Measurements from ENCODE around the gene RAB26. TPM values are rescaled to one million over a fixed set of nuclear protein-coding genes. Genes with fewer than 3 reads are reported as not detected.
A peak's percentile ranks its signal among the peaks of the same experiment; 100 is the strongest.

RAB26 gene
- total and polyA plus RNA-seq, 2 of the 13 experiments (the other 11 are each of a cell fraction or from before 2014, with no cell fraction given), result 0.86 to 3.6 TPM

GRCh38 chr16:2197765-2198164 lies 49.3 kb downstream of the RAB26 start:
- H3K9me3 ChIP-seq (ENCODE audit: low read length), result no peaks in the 10 kb centered on the region
- ChIA-PET POLR2A (interaction anchor here (1.8 kb wide), 1 partner anchor 54 kb away, joined by 5 read pairs; the partner anchor contains the start of gene ECI1), CTCF (ENCODE audit: low intra/inter-chr PET ratio, low total read pairs) (no interaction called here)
- H3K27ac ChIP-seq (ENCODE audit: extremely low read length, insufficient read depth, low read length), result no peak overlapping the region
- 79% methylated on average over 5 of the region's 6 CpGs for WGBS (ENCODE audit: low lambda C conversion rate)
- H3K27me3 ChIP-seq (ENCODE audit: control insufficient read depth in 1 of 2, insufficient read depth in 2 of 2, low read length in 2 of 2), result peaks cover 2 to 39% of the 10 kb centered on the region in 2 experiments; a peak in 3 of 5 replicates
- H4K20me1 ChIP-seq (ENCODE audit: insufficient read depth, low read length), result no peaks in the 10 kb centered on the region
- no peaks in the 10 kb centered on the region for H3K36me3 ChIP-seq (replicated peaks in 1 of 2; ENCODE audit: control insufficient read depth in 1 of 2, insufficient read depth in 2 of 2, low read length in 2 of 2)
- no peaks in the 10 kb centered on the region for H3K79me2 ChIP-seq (ENCODE audit: insufficient read depth, low read length)
- BruUV-seq (replicated peaks), result no TSS peak
- ATAC-seq (no peak), DNase-seq (ENCODE audit: low spot score) (no peak), FAIRE-seq (no peak)
- H2AFZ ChIP-seq (ENCODE audit: low read length), result no peak overlapping the region
- no peak overlapping the region for H3K9ac ChIP-seq (ENCODE audit: insufficient read depth, low read depth, low read length)
- intact Hi-C loops (cut with micrococcal nuclease; ENCODE audit: unreplicated experiment), result loop anchor here (5.0 kb wide), 2 partner anchors 35 to 55 kb away; partner anchors contain the start of gene ECI1
- no peak for TF ChIP-seq MIXL1 (CRISPR knock-in tag; IDR thresholded peaks at IDR 0.05)
- TF ChIP-seq ATF7 (IDR thresholded peaks at IDR 0.05), result no peak
- no peak for TF ChIP-seq ATF7 (CRISPR knock-in tag; IDR thresholded peaks at IDR 0.05)
- TF ChIP-seq RXRA (CRISPR knock-in tag; IDR thresholded peaks at IDR 0.05), result no peak
- peak; percentile 91 for TF ChIP-seq ZNF629 (CRISPR knock-in tag; conservative IDR thresholded peaks at IDR 0.05)
- H3K4me3 ChIP-seq (replicated peaks in 1 of 3; ENCODE audit: insufficient read depth in 1 of 3, low read depth in 2 of 3, low read length in 3 of 3), result no peak overlapping the region
- no peak overlapping the region for H3K4me2 ChIP-seq (ENCODE audit: low read depth, low read length)
- H3K4me1 ChIP-seq (ENCODE audit: insufficient read depth, low read length), result peaks cover 48% of the 10 kb centered on the region
- in situ Hi-C loops (cut with HindIII; ENCODE audit: extremely low pct_ligation_motif_present, low pct_unique_long_range_greater_than_20kb), result no loop called here

DNA sequence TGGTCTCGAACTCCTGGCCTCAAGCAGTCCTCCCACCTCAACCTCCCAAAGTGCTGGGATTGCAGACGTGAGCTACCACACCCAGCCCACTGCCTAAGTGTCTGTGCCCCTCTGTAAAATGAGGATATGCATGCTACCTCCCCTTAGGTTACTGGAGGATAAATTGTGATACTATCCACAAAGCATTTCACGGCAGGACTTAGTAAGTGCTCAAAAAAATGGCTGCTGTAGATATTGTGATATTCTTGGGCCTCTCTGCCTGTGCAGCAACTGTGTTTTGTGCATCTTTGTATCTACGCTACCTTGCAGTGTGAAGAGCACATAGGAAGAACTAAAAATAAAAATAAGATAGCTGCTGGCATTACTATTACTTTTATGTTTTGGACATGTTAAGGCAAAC lies 49.9 kb downstream of the RAB26 start:
- no peak overlapping the region for H3K4me2 ChIP-seq (ENCODE audit: low read depth, low read length)
- H3K9me3 ChIP-seq (ENCODE audit: low read length), result no peaks in the 10 kb centered on the region
- ATAC-seq, result no peak
- no peaks in the 10 kb centered on the region for H4K20me1 ChIP-seq (ENCODE audit: insufficient read depth, low read length)
- ChIA-PET POLR2A (no interaction called here), CTCF (ENCODE audit: low intra/inter-chr PET ratio, low total read pairs) (no interaction called here)
- peaks cover 48% of the 10 kb centered on the region for H3K4me1 ChIP-seq (ENCODE audit: insufficient read depth, low read length)
- H3K79me2 ChIP-seq (ENCODE audit: insufficient read depth, low read length), result no peaks in the 10 kb centered on the region
- no peak overlapping the region for H2AFZ ChIP-seq (ENCODE audit: low read length)
- intact Hi-C loops (cut with micrococcal nuclease; ENCODE audit: unreplicated experiment), result loop anchor here (5.0 kb wide), 2 partner anchors 36 to 54 kb away; partner anchors contain the start of gene ECI1
- no peak overlapping the region for H3K4me3 ChIP-seq (replicated peaks in 1 of 3; ENCODE audit: insufficient read depth in 1 of 3, low read depth in 2 of 3, low read length in 3 of 3)
- no peaks in the 10 kb centered on the region for H3K36me3 ChIP-seq (replicated peaks in 1 of 2; ENCODE audit: control insufficient read depth in 1 of 2, insufficient read depth in 2 of 2, low read length in 2 of 2)
- peaks cover 2 to 39% of the 10 kb centered on the region in 2 experiments; a peak in 3 of 5 replicates for H3K27me3 ChIP-seq (ENCODE audit: control insufficient read depth in 1 of 2, insufficient read depth in 2 of 2, low read length in 2 of 2)
- BruUV-seq (replicated peaks), result no TSS peak
- in situ Hi-C loops (cut with HindIII; ENCODE audit: extremely low pct_ligation_motif_present, low pct_unique_long_range_greater_than_20kb), result no loop called here
- no peak for DNase-seq (ENCODE audit: low spot score)
- no peak for TF ChIP-seq HDAC1 (CRISPR knock-in tag; IDR thresholded peaks at IDR 0.05)
- TF ChIP-seq SNRNP70 (IDR thresholded peaks at IDR 0.05; ENCODE audit: low read depth, low read length), result no peak
- no peak for TF ChIP-seq TCF7L2 (IDR thresholded peaks at IDR 0.05; ENCODE audit: low read depth, low read length)
- TF ChIP-seq ZNF761 (CRISPR knock-in tag; conservative IDR thresholded peaks at IDR 0.05), result no peak
- H3K9ac ChIP-seq (ENCODE audit: insufficient read depth, low read depth, low read length), result no peak overlapping the region
- no peak overlapping the region for H3K27ac ChIP-seq (ENCODE audit: extremely low read length, insufficient read depth, low read length)
- FAIRE-seq, result no peak
- 65% methylated on average over 3 of the region's 4 CpGs for WGBS (ENCODE audit: low lambda C conversion rate)
